ENCODE measurements around the gene KCNMB2.

Gene KCNMB2

DNA sequence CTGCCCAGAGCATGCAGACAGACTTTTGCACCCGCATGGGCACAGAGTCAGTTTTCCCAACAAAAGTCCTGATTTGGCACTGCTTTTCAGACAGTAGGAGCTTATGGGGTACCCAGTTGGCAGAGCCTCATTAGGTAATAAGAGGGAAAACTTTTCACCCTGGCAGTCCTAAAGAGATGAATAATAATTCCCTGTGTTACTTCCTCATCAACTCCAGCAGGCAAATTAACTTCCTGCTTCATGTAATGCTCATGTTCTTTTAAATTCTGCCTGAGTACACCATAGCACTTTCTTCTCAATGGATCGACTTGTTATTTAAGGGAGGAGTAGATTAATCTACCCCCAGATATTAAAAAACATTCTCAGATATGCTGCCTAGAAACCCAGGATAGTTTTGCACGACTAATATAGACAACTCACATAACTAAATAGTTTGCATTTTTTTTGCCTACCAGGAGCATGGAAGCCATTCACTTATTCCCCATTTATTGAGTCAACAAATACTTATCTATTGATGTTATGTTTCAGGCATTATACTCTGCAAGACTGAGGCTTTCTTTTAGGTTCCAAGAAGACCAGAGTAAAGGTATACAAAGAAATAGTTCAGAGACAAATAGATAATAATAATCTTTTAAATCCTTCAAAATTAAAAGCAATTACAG, 214.5 kb downstream of the KCNMB2 start:
- FAIRE-seq: no peak
- DNase-seq (ENCODE audit: insufficient read length, low spot score): no peak
- TF ChIP-seq CTCF (IDR thresholded peaks at IDR 0.05; ENCODE audit: insufficient read depth, missing control alignments): no peak

DNA sequence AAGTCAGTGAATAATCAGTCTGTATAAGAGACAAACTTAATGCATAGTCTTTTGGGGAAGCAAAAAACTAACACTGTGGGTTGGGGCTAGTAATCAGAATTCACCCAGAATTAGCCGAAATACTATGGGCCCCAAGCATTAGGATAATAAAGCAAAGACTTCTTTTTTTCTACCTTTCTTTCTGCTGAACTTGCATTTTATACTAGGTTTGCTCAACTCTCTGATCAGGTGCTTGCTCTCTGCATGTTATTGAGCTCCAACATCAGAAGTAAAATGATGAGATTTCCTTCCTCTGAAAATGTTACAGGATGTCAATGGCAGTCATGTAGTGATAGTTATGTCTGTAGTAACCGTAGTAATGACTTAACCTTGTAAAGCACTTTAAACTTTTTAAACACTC, 216.6 kb downstream of the KCNMB2 start:
- FAIRE-seq (peak; percentile 6), DNase-seq (ENCODE audit: insufficient read length, low spot score) (no peak)
- no peak for TF ChIP-seq CTCF (IDR thresholded peaks at IDR 0.05; ENCODE audit: insufficient read depth, missing control alignments)

DNA sequence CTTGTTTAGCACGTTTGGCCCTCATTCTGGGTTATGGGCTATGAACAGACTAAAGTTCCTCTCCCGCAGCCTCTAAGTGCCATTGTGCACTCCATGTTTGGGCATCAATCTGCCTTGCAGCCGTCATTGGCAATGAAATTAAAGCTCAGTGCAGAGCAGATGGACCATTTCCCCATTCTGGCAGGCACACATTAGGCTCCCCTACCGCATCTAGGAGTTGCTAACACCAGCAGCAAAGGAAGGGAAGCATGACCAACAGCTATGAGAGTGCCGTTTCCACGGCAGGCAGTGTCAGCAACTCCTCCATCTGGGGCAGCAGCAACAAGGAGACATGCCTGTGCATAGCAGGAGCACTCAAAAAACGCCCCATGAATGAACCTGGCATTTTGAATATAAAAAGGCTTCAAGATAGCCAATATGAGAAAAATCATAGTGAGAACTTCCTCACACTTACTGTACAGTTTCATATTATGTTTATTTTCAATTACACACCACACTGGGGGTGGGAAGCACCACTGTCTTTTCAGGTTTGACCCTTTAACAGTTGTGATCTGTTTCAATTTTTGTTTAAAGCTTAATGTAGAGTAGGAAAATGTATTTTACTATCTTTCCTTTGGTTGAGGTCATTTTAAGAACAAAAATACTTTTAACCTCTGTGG, 218.7 kb downstream of the KCNMB2 start:
- FAIRE-seq (no peak), DNase-seq (ENCODE audit: insufficient read length, low spot score) (no peak)
- TF ChIP-seq CTCF (IDR thresholded peaks at IDR 0.05; ENCODE audit: insufficient read depth, missing control alignments): no peak

- FAIRE-seq (no peak), DNase-seq (ENCODE audit: insufficient read length, low spot score) (no peak)
- no peak for TF ChIP-seq CTCF (IDR thresholded peaks at IDR 0.05; ENCODE audit: insufficient read depth, missing control alignments)
Observed at GRCh38 chr3:178761024-178761423, 224.8 kb downstream of the KCNMB2 start.

- no peak for TF ChIP-seq CTCF (IDR thresholded peaks at IDR 0.05; ENCODE audit: insufficient read depth, missing control alignments)
- no peak for DNase-seq (ENCODE audit: insufficient read length, low spot score)
- FAIRE-seq: no peak
Observed at GRCh38 chr3:178761461-178761860, 225.2 kb downstream of the KCNMB2 start.

GRCh38 chr3:178762385-178762784, 226.1 kb downstream of the KCNMB2 start:
- no peak for FAIRE-seq
- no peak for DNase-seq (ENCODE audit: insufficient read length, low spot score)
- no peak for TF ChIP-seq CTCF (IDR thresholded peaks at IDR 0.05; ENCODE audit: insufficient read depth, missing control alignments)

DNA sequence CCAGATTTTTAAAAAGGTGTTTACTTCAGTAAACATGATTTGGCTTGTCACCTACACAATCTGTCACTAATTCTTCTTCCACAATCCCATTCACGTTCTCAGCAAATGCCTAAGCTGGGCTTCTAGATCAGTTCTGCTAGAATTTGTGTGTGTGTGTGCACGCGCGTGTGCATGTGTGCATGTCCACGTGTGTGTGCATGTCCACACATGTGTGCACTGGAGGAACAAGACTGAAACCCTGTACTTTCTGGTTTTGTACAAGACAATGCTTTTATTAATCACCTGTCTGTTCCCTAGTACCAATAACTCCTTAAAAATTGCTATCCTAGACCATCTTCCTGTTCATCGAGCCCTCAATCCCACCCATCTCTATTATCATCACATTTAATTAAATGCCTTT, 229.2 kb downstream of the KCNMB2 start:
- FAIRE-seq (no peak), DNase-seq (ENCODE audit: insufficient read length, low spot score) (no peak)
- TF ChIP-seq CTCF (IDR thresholded peaks at IDR 0.05; ENCODE audit: insufficient read depth, missing control alignments): no peak

Measured in D721Med (cell line).